Nephron progenitor cell (in vitro differentiated cells): ENCODE data around the gene ZGRF1.
A peak's percentile ranks its signal among the peaks of the same experiment; 100 is the strongest.

Experiments
- DNase-seq: peaks from one replicate; pipeline ENCODE4 v3.0.0; 2021
- H3K27ac Mint-ChIP-seq: 2 replicates; pipeline ENCODE4 v1.8.0; 2021; ENCODE audit warnings: mild to moderate bottlenecking, moderate library complexity, mixed read lengths
- H3K27me3 Mint-ChIP-seq: 2 replicates; pipeline ENCODE4 v1.8.0; 2021; ENCODE audit warnings: mild to moderate bottlenecking, low read depth, mixed read lengths; ENCODE audit not compliant: poor library complexity
- H3K36me3 Mint-ChIP-seq: 2 replicates; pipeline ENCODE4 v1.8.0; 2021; ENCODE audit warnings: low read depth, mixed read lengths
- H3K4me1 Mint-ChIP-seq: 2 replicates; pipeline ENCODE4 v1.8.0; 2021; ENCODE audit warnings: mixed read lengths
- H3K4me3 Mint-ChIP-seq: 2 replicates; pipeline ENCODE4 v1.8.0; 2021; ENCODE audit warnings: mild to moderate bottlenecking, moderate library complexity, mixed read lengths
- H3K9me3 Mint-ChIP-seq: 2 replicates; pipeline ENCODE4 v1.8.0; 2021; ENCODE audit warnings: mild to moderate bottlenecking, moderate library complexity, mixed read lengths
- TF ChIP-seq, protein P1 (sequence below): fragments of 200-600 bp; sonication (generic); IDR thresholded peaks from 2 replicates; pipeline ENCODE4 v1.5.0; 2021; ENCODE audit warnings: antibody characterized with exemption

Gene ZGRF1

GRCh38 chr4:112593438-112594133, 43.1 kb downstream of the ZGRF1 start:
- DNase-seq: no peak
- Mint-ChIP-seq H3K4me3 (no peak overlapping the region), H3K4me1 (peaks cover 12% of the 10 kb centered on the region), H3K27ac (no peak overlapping the region), H3K36me3 (peaks cover 55% of the 10 kb centered on the region), H3K27me3 (no peaks in the 10 kb centered on the region), H3K9me3 (peaks cover 11% of the 10 kb centered on the region)
- TF ChIP-seq, protein P1, sequence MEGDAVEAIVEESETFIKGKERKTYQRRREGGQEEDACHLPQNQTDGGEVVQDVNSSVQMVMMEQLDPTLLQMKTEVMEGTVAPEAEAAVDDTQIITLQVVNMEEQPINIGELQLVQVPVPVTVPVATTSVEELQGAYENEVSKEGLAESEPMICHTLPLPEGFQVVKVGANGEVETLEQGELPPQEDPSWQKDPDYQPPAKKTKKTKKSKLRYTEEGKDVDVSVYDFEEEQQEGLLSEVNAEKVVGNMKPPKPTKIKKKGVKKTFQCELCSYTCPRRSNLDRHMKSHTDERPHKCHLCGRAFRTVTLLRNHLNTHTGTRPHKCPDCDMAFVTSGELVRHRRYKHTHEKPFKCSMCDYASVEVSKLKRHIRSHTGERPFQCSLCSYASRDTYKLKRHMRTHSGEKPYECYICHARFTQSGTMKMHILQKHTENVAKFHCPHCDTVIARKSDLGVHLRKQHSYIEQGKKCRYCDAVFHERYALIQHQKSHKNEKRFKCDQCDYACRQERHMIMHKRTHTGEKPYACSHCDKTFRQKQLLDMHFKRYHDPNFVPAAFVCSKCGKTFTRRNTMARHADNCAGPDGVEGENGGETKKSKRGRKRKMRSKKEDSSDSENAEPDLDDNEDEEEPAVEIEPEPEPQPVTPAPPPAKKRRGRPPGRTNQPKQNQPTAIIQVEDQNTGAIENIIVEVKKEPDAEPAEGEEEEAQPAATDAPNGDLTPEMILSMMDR: no peak

GRCh38 chr4:112592717-112593116, 44.0 kb downstream of the ZGRF1 start:
- Mint-ChIP-seq H3K4me1 (peaks cover 12% of the 10 kb centered on the region), H3K36me3 (peaks cover 51% of the 10 kb centered on the region), H3K9me3 (peaks cover 11% of the 10 kb centered on the region), H3K4me3 (no peak overlapping the region), H3K27ac (no peak overlapping the region), H3K27me3 (no peaks in the 10 kb centered on the region)
- no peak for DNase-seq
- TF ChIP-seq, protein P1: no peak

- TF ChIP-seq, protein P1: no peak
- Mint-ChIP-seq H3K4me1 (peaks cover 12% of the 10 kb centered on the region), H3K9me3 (peaks cover 11% of the 10 kb centered on the region), H3K27me3 (no peaks in the 10 kb centered on the region), H3K4me3 (no peak overlapping the region), H3K27ac (no peak overlapping the region), H3K36me3 (peaks cover 61% of the 10 kb centered on the region)
- no peak for DNase-seq
These were observed 45.1 kb downstream of the ZGRF1 start for GRCh38 chr4:112591593-112591992.

DNA sequence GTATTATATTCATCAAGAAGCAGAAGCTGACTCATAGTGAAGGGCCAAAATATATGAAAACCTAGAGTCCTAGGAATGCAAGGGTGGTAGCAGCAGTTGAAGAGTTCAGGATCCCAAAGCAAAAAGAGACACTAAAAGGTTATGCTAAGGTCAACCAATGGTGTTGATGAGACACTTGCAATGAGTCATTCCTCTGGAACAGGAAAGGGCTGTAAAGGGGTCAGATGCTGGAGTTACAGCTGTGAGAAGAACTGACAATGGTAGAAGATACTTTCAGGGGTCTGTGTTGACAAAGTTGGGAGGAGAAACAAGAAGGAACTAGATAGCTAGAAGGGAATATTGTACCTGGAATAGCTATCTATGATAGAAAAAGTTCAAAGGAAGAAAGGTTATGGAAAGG, 47.5 kb downstream of the ZGRF1 start:
- Mint-ChIP-seq H3K4me3 (no peak overlapping the region), H3K4me1 (peaks cover 12% of the 10 kb centered on the region), H3K9me3 (peaks cover 11% of the 10 kb centered on the region), H3K36me3 (peaks cover 58% of the 10 kb centered on the region), H3K27ac (peak overlapping the region; percentile 77), H3K27me3 (no peaks in the 10 kb centered on the region)
- TF ChIP-seq, protein P1: no peak
- no peak for DNase-seq

- TF ChIP-seq, protein P1: no peak
- Mint-ChIP-seq H3K4me1 (peaks cover 12% of the 10 kb centered on the region), H3K36me3 (peaks cover 60% of the 10 kb centered on the region), H3K27ac (no peak overlapping the region), H3K9me3 (no peaks in the 10 kb centered on the region), H3K4me3 (no peak overlapping the region), H3K27me3 (no peaks in the 10 kb centered on the region)
- no peak for DNase-seq
These were observed 50.6 kb downstream of the ZGRF1 start for GRCh38 chr4:112585977-112586736.
